Measurements from ENCODE around the gene ZNF783.
"Not testable (repeated sequence)": the region's sequence is repeated elsewhere in the genome, so short reads cannot be mapped to it uniquely, and the experiment has no call there.

GRCh38 chr7:149251518-149251917 is 10.5 kb upstream of the ZNF783 start:
- TF ChIP-seq CTCF (IDR thresholded peaks at IDR 0.05; ENCODE audit: control extremely low read depth in 1 of 3, insufficient read depth in 1 of 3, low read depth in 1 of 3, low read length in 3 of 3); TAF7 (optimal IDR thresholded peaks at IDR 0.05; ENCODE audit: borderline replicate concordance, low read depth, low read length); EP300 (IDR thresholded peaks at IDR 0.05; ENCODE audit: borderline replicate concordance in 1 of 2, low read depth in 2 of 2, low read length in 2 of 2); POLR2AphosphoS5 (IDR thresholded peaks at IDR 0.05; ENCODE audit: low read depth, low read length); EZH2 (IDR thresholded peaks at IDR 0.05; ENCODE audit: low read depth, low read length, severe bottlenecking); KDM5A (IDR thresholded peaks at IDR 0.05; ENCODE audit: low read length); HDAC2 (IDR thresholded peaks at IDR 0.05; ENCODE audit: borderline replicate concordance in 1 of 2, low read depth in 2 of 2, low read length in 2 of 2); SP2 (IDR thresholded peaks at IDR 0.05; ENCODE audit: low read length); SP4 (IDR thresholded peaks at IDR 0.05; ENCODE audit: low read length); MAFK (IDR thresholded peaks at IDR 0.05; ENCODE audit: low read depth, low read length): not testable (repeated sequence)

Data from H1 (cell line).